Measurements from ENCODE around the gene ALDOB. TPM values are rescaled to one million over a fixed set of nuclear protein-coding genes. Genes with fewer than 3 reads are reported as not detected.
"Not testable (repeated sequence)": the region's sequence is repeated elsewhere in the genome, so short reads cannot be mapped to it uniquely, and the experiment has no call there.

ALDOB gene
- total RNA-seq, 1 experiment from 2014 or later: not detected

- H3K9ac ChIP-seq (ENCODE audit: low read length): peak within 1 kb of the TSS; percentile 75
- H3K4me1 ChIP-seq (ENCODE audit: low read length): peaks cover 19% of the 10 kb centered on the region
- peaks cover 86% of the 10 kb centered on the region for H3K79me2 ChIP-seq (ENCODE audit: low read length)
- H3K27me3 ChIP-seq (ENCODE audit: low read length): no peaks in the 10 kb centered on the region
- no peak within 1 kb of the TSS; the same call in 1 of the 2 replicates for H3K27ac ChIP-seq (ENCODE audit: low read length)
- peak within 1 kb of the TSS; percentile 81 for H3K4me3 ChIP-seq (ENCODE audit: low read length)
- peaks cover 31% of the 10 kb centered on the region for H3K9me3 ChIP-seq (ENCODE audit: low read length)
- no peaks in the 10 kb centered on the region for H3K9me2 ChIP-seq (replicated peaks; ENCODE audit: insufficient read depth, low read length)
- no peaks in the 10 kb centered on the region for H4K20me1 ChIP-seq (ENCODE audit: insufficient read depth, low read depth, low read length)
- peaks cover 68% of the 10 kb centered on the region for H3K36me3 ChIP-seq (ENCODE audit: insufficient read depth, low read length)
- peak within 1 kb of the TSS; percentile 73 for H2AFZ ChIP-seq (ENCODE audit: low read length)
- peak within 1 kb of the TSS; percentile 88 for H3K4me2 ChIP-seq (ENCODE audit: low read depth, low read length, poor library complexity, severe bottlenecking)
- DNase-seq: peak; percentile 99
Observed at GRCh38 chr9:101398068-101398929, 37.3 kb downstream of the ALDOB start, which contains the start of the genes MRPL50 and ZNF189. Gene MRPL50 (minus strand): TSS chr9:101398618. CDS start chr9:101398592, 26 bp downstream. Gene ZNF189 (plus strand): TSS chr9:101398851. CDS start chr9:101399157, 306 bp downstream.

- Histone ChIP-seq H3K4me3 (ENCODE audit: low read length) (peak overlapping the region; percentile 81), H4K20me1 (ENCODE audit: insufficient read depth, low read depth, low read length) (no peaks in the 10 kb centered on the region), H3K4me1 (ENCODE audit: low read length) (peaks cover 19% of the 10 kb centered on the region), H3K27me3 (ENCODE audit: low read length) (no peaks in the 10 kb centered on the region), H2AFZ (ENCODE audit: low read length) (peak overlapping the region; percentile 73; the same call in 1 of the 2 replicates), H3K9me2 (replicated peaks; ENCODE audit: insufficient read depth, low read length) (no peaks in the 10 kb centered on the region), H3K79me2 (ENCODE audit: low read length) (peaks cover 91% of the 10 kb centered on the region), H3K4me2 (ENCODE audit: low read depth, low read length, poor library complexity, severe bottlenecking) (peak overlapping the region; percentile 80), H3K9ac (ENCODE audit: low read length) (peak overlapping the region; percentile 75), H3K27ac (ENCODE audit: low read length) (no peak overlapping the region; the same call in 1 of the 2 replicates), H3K36me3 (ENCODE audit: insufficient read depth, low read length) (peaks cover 68% of the 10 kb centered on the region), H3K9me3 (ENCODE audit: low read length) (peaks cover 31% of the 10 kb centered on the region)
- peak; percentile 51 for DNase-seq
Observed at GRCh38 chr9:101397746-101398067, 37.9 kb downstream of the ALDOB start.

- Histone ChIP-seq H3K9me3 (ENCODE audit: low read length) (peaks cover 23% of the 10 kb centered on the region), H3K79me2 (ENCODE audit: low read length) (peaks cover 89% of the 10 kb centered on the region), H3K9ac (ENCODE audit: low read length) (no peak overlapping the region), H3K4me1 (ENCODE audit: low read length) (peaks cover 11% of the 10 kb centered on the region), H4K20me1 (ENCODE audit: insufficient read depth, low read depth, low read length) (no peaks in the 10 kb centered on the region; the same call in 1 of the 2 replicates), H3K4me3 (ENCODE audit: low read length) (no peak overlapping the region), H2AFZ (ENCODE audit: low read length) (no peak overlapping the region), H3K4me2 (ENCODE audit: low read depth, low read length, poor library complexity, severe bottlenecking) (no peak overlapping the region), H3K9me2 (replicated peaks; ENCODE audit: insufficient read depth, low read length) (no peaks in the 10 kb centered on the region), H3K27me3 (ENCODE audit: low read length) (no peaks in the 10 kb centered on the region), H3K27ac (ENCODE audit: low read length) (no peak overlapping the region), H3K36me3 (ENCODE audit: insufficient read depth, low read length) (peaks cover 70% of the 10 kb centered on the region)
- DNase-seq: peak; percentile 38
Observed at GRCh38 chr9:101394687-101395086, 40.9 kb downstream of the ALDOB start.

DNA sequence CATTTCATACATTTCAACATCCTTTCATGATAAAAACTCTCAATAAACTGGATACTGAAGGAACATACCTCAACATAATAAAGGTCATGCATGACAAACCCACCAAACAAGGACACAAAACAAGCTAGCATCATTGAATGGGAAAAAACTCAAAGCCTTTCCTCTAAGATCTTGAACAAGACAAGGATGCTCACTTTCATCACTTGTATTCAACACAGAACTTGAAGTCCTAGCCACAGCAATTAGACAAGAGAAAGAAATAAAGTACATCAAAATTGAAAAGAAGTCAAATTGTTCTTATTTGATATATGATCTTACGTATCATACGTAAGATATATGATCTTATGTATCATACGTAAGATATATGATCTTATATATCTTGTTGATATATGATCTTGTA lies 42.4 kb downstream of the ALDOB start:
- H3K27me3 ChIP-seq (ENCODE audit: low read length): no peaks in the 10 kb centered on the region
- H3K4me1 ChIP-seq (ENCODE audit: low read length): peaks cover 6% of the 10 kb centered on the region
- no peaks in the 10 kb centered on the region; the same call in 1 of the 2 replicates for H4K20me1 ChIP-seq (ENCODE audit: insufficient read depth, low read depth, low read length)
- no peak overlapping the region for H3K9ac ChIP-seq (ENCODE audit: low read length)
- H3K4me2 ChIP-seq (ENCODE audit: low read depth, low read length, poor library complexity, severe bottlenecking): no peak overlapping the region
- H3K36me3 ChIP-seq (ENCODE audit: insufficient read depth, low read length): peaks cover 85% of the 10 kb centered on the region
- peaks cover 78% of the 10 kb centered on the region for H3K79me2 ChIP-seq (ENCODE audit: low read length)
- no peak overlapping the region for H3K4me3 ChIP-seq (ENCODE audit: low read length)
- peaks cover 23% of the 10 kb centered on the region for H3K9me3 ChIP-seq (ENCODE audit: low read length)
- H3K9me2 ChIP-seq (replicated peaks; ENCODE audit: insufficient read depth, low read length): no peaks in the 10 kb centered on the region
- DNase-seq: no peak
- no peak overlapping the region for H3K27ac ChIP-seq (ENCODE audit: low read length)
- no peak overlapping the region for H2AFZ ChIP-seq (ENCODE audit: low read length)

DNA sequence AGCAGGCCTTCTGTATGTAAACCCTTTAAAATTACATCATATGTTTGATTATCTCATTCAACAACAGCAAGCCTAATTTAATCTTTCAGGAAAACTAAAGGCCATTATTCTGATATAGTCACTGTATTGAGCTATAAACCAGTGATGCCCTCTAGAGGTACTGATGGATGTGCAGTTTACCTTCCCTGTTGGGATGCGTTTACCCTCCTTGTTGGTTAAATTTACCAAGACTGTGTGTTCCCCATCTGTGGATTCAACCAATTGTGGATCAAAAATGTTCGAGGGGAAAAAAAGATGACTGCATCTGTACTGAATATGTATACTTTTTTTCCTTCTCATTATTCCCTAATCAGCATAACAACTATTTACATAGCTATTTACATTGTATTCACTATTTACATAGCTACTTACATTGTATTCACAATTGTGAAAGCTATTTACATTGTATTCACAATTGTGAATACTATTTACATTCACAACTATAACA lies 47.0 kb downstream of the ALDOB start:
- peaks cover 8% of the 10 kb centered on the region for H3K9me3 ChIP-seq (ENCODE audit: low read length)
- H3K4me2 ChIP-seq (ENCODE audit: low read depth, low read length, poor library complexity, severe bottlenecking): no peak overlapping the region
- no peak overlapping the region for H3K4me3 ChIP-seq (ENCODE audit: low read length)
- H3K79me2 ChIP-seq (ENCODE audit: low read length): peaks cover 32% of the 10 kb centered on the region
- no peaks in the 10 kb centered on the region for H3K9me2 ChIP-seq (replicated peaks; ENCODE audit: insufficient read depth, low read length)
- no peaks in the 10 kb centered on the region for H3K27me3 ChIP-seq (ENCODE audit: low read length)
- no peak overlapping the region for H3K9ac ChIP-seq (ENCODE audit: low read length)
- no peaks in the 10 kb centered on the region; the same call in 1 of the 2 replicates for H4K20me1 ChIP-seq (ENCODE audit: insufficient read depth, low read depth, low read length)
- H3K36me3 ChIP-seq (ENCODE audit: insufficient read depth, low read length): peaks cover 65% of the 10 kb centered on the region
- H3K4me1 ChIP-seq (ENCODE audit: low read length): no peaks in the 10 kb centered on the region
- no peak overlapping the region for H3K27ac ChIP-seq (ENCODE audit: low read length)
- no peak overlapping the region for H2AFZ ChIP-seq (ENCODE audit: low read length)
- DNase-seq: peak; percentile 51

DNA sequence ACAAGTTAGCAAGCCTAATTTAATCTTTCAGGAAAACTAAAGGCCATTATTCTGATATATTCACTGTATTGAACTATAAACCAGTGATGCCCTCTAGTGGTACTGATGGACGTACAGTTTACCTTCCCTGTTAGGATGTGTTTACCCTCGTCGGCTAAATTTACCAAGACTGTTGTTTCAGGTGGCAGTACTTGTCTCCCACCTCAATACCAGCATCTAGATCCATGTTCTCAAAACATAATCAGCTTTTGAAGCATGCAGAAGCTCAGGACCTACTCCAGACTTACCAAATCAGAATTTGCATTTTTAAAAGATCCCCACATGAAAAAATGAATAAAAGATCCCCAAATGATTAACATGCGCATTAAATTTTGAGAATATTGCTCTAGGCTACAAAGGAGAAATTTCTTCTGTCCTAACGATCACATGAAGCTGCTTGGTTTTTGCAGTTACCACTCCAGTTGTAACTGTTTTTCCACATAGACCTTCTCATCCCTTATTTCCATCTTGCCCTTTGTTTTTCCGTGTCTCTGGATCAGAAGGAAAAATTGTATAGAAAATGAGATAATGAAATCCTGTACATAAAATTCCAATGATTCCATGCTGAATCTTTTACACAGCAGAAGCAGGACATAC lies 47.6 kb downstream of the ALDOB start:
- Histone ChIP-seq H3K4me1 (ENCODE audit: low read length) (no peaks in the 10 kb centered on the region), H3K4me3 (ENCODE audit: low read length) (no peak overlapping the region), H3K4me2 (ENCODE audit: low read depth, low read length, poor library complexity, severe bottlenecking) (no peak overlapping the region), H3K27ac (ENCODE audit: low read length) (no peak overlapping the region), H2AFZ (ENCODE audit: low read length) (no peak overlapping the region), H3K36me3 (ENCODE audit: insufficient read depth, low read length) (peaks cover 60% of the 10 kb centered on the region), H3K79me2 (ENCODE audit: low read length) (peaks cover 26% of the 10 kb centered on the region), H3K27me3 (ENCODE audit: low read length) (no peaks in the 10 kb centered on the region), H3K9ac (ENCODE audit: low read length) (no peak overlapping the region), H3K9me2 (replicated peaks; ENCODE audit: insufficient read depth, low read length) (no peaks in the 10 kb centered on the region), H4K20me1 (ENCODE audit: insufficient read depth, low read depth, low read length) (no peaks in the 10 kb centered on the region; the same call in 1 of the 2 replicates), H3K9me3 (ENCODE audit: low read length) (peaks cover 5% of the 10 kb centered on the region)
- peak; percentile 55 for DNase-seq

GRCh38 chr9:101384873-101385536 lies 50.6 kb downstream of the ALDOB start, which contains the start of gene BAAT:
Gene BAAT (minus strand): TSS chr9:101385006. CDS start chr9:101371404, 13,602 bp downstream.
- not testable (repeated sequence) for H3K4me2 ChIP-seq (ENCODE audit: low read depth, low read length, poor library complexity, severe bottlenecking); H3K27ac ChIP-seq (ENCODE audit: low read length); H3K4me3 ChIP-seq (ENCODE audit: low read length); H3K9me3 ChIP-seq (ENCODE audit: low read length); H4K20me1 ChIP-seq (ENCODE audit: insufficient read depth, low read depth, low read length); H3K4me1 ChIP-seq (ENCODE audit: low read length); H2AFZ ChIP-seq (ENCODE audit: low read length); DNase-seq; H3K79me2 ChIP-seq (ENCODE audit: low read length); H3K9ac ChIP-seq (ENCODE audit: low read length); H3K27me3 ChIP-seq (ENCODE audit: low read length); H3K9me2 ChIP-seq (replicated peaks; ENCODE audit: insufficient read depth, low read length)
- H3K36me3 ChIP-seq (ENCODE audit: insufficient read depth, low read length): peaks cover 30% of the 10 kb centered on the region
